HG02885 (cell line): Measurements from ENCODE around the gene UNC13C.
A peak's percentile ranks its signal among the peaks of the same experiment; 100 is the strongest.
"Not testable (repeated sequence)": the region's sequence is repeated elsewhere in the genome, so short reads cannot be mapped to it uniquely, and the experiment has no call there.

Source experiments
- ATAC-seq: cut with Tn5 transposase; IDR thresholded peaks from one replicate; pipeline ENCODE4 v1.9.1; 2021; ENCODE audit warnings: mild to moderate bottlenecking; ENCODE audit not compliant: unreplicated experiment, poor library complexity

UNC13C gene

DNA sequence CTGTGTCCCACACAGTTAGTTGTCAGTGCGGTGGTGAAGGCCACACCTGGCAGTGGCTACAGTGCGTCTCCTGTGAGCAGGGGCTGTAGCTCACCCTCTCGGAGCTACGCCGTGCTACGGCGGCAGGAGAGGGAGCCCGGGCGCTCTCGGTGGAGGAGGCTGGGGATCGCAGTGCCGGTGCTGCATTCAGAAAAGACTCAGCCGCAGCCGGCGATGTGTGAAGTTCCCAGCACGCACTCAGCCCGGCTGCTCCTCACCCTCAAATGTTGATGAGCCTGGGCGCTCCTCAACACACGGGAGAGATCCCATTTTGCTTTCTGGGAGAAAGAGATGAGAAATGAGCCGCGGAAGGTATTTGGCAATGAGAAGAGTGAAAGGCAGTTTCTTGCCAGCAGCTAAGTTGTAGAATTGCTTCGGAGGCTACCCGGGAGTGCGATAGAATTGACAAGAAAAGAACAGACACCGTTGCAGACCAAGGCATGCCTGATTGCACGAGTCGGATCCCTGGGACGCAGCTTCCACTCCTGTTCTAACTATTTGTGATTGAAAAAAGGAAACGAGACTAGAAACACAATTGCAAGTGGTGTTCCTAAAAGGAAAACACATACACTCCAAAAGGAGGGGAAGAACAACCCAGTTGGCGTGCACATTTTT is at the start of gene UNC13C:
UNC13C (plus strand) TSS at position 189 of the 654 bp plus-strand sequence. CDS start 34,463 bp downstream, outside the sequence.
- ATAC-seq: no peak

DNA sequence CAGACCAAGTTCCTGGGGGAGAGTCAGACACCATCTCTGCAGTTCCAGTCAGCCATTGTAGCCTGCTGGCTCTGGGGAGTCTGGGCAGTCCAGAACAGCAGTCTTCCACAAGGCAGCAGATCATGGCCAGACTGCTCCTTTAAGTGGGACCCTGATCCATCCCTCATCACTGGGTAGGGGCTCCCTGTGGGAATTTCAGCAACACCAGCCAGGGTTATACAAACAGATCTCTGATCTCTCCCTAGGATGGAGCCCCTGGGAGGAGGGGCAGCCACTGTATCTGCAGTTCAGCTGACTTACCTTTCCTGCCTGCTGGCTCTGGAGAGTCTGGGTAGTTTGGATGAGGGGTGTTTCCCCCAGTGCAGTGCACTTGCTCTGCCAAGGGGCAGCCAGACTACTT is 42.1 kb upstream of the UNC13C start:
- ATAC-seq: no peak

GRCh38 chr15:53937632-53938031 is 40.6 kb upstream of the UNC13C start:
- ATAC-seq: not testable (repeated sequence)

- ATAC-seq: no peak
Measured at GRCh38 chr15:53950572-53950971, 27.7 kb upstream of the UNC13C start.

DNA sequence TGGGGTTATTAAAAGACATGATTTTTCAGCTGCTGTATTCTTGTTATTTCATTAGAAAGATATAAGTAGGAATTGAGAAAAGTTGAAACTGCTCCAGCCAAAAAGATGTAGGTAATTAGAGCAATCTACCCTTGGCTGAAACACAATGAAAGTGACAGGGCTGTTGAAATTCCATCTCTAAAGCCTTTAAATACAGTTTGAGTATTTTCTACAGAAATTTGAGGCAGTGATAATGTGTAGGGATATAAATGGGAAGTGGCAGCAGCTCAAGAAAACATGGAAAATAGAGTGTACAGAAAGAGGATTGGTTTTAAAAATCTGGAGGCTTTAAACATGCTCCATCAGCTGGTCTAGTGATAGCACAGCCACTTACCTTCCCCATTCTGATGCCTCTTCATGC is 22.8 kb upstream of the UNC13C start:
- no peak for ATAC-seq

DNA sequence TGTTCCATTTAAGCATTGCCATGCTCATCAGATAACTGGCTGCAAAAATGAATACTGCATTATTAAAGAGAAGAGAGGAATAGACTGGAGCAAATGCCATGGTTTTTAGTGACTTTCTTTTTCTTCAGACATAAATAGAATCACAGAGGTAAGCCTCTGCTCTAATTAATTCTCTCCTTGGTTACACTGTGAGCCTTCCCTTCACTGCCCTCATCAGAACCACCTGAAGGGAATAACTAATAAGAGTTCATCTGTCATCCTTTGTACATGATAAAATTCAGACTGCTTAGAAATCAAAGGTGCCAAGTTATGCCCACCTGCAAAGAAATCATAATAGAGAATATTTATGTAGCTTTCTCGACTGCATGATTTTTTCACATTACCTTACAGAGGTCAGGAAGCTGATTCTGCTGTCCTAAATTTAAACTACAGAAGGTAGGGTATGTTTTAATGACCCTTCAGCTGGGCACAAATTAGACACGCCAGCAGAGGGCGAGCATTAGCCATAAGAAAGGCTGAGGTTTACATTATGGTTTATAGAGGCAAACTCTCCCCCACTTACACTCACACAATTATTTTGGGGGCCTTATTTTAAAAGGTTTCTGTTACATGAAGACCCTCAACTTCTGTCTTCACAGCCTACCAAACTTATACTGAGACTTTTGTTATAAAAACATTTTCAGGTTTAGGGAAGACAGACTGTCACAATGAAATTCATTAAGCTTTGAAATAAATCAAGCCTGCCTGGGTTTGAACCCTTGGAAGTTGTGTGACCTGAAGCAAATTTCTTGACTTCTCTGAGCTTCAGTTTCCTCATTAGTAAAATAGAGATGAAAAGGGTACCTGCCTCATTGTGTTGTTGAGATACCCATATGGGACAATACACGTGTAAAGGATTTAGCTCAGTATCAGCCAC is 15.3 kb upstream of the UNC13C start:
- peak; percentile 56 for ATAC-seq

DNA sequence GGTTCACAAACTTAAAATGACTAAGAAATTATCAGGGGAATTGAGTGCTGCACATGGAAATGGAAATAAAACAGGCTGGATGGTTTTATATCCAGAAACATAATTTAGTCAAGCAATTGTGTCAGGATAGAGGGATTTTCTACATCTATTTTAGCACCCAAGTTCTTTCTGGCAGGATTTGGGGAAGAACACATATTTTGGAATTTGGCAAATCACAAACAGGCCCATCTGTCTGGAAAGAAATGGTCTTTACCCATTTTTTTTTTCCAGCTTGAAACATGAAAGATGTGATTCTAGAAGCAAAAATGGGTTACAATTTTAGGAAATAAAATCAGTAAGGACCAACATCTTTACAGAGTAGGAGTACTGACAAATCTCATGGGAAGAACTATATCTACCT is 14.4 kb upstream of the UNC13C start:
- no peak for ATAC-seq

DNA sequence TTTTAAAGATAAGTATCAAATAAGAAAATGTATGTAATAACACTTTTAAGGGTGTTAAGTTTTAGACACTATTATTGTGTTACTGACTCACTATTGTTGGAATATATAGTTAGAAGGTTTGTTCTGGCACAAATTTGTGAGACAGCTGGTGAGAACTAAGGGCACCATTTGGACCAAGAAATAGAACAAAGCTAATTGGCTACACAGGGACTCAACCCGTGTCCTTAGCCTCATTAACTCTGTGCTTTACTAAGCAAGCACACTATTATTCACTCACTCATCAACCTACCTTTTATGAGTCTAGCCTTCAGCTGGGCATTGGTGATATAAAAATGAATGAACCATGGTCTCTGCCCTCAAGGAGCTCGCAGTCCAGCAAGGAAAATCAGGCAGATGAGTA is 4.1 kb upstream of the UNC13C start:
- no peak for ATAC-seq

DNA sequence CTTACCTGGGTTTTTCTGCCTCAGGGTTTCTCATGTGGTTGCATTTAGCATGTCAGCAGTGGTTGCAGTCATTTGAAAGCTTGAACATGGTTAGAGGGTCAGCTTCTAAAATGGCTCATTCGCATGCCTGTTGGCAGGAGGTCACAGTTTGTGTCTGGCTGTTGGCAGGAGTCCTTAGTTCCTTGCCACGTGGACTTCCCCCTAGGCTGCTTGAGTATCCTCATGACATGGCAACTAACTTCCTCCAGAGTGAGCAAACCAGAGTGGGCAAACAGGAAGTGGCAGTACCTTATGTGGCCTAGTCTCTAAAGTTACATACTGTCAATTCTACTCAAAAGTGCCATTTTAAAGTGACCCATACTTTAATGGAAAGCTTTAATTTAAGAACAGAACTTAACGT is 3.4 kb upstream of the UNC13C start:
- no peak for ATAC-seq

DNA sequence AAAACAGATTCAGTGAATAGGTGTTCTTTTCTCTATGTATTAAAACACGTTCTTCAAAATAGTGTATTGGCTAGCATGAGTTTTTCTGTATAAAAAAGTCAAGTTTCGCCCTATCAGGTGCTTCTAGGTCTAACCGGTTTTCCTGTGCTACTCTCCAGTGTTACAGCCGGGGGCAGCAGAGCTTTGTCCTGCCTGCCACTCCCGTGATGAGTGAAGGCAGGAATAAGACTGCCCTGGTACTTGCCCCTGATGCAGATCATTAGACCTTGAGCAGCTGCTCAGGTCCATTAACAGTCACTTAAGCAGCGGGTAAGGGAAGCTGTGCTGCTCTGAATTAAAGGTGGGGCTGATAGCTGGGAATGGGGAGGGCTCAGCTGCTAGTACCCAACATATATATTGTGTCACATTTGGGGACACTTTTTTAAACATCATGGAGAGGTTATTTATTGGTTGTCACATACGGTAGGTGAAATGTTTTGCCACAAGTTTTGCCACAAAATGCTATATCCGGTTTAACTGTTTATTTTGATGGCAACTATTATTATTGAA is 1.3 kb upstream of the UNC13C start:
- no peak for ATAC-seq

DNA sequence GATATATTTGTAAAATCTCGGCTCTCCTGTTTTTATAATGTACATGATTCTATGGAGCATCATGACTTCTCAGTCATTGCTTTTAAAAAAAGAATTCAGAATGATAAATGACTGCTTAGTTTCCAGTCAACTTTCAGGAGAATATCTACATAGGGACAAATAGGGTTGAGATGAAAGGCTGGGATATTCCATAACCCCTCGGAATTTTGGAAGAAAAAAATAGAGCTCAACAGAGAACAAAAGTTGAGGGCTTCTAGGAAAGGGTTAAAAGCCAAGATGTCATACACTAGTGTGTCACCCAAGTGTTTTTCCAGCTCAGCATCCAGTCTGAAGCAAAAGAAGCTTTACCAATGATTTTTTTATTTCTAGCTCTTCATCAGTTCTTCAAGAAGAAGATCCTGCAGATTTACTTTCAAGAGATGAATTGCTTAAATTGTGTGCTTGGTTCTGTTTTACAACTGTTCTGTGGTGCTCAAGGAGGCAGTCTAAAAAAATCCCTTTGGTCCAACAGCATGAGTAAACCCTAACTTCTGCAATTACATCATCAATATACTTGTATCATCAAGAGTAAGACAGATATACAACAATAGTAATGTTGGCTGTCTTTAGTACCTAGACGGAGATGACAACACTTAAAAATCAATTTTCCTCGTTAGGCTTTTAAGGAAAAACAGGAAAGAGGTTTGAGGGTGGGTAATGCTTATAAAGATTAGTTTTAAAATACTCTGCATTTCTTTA is 979 bp downstream of the UNC13C start:
- no peak for ATAC-seq

DNA sequence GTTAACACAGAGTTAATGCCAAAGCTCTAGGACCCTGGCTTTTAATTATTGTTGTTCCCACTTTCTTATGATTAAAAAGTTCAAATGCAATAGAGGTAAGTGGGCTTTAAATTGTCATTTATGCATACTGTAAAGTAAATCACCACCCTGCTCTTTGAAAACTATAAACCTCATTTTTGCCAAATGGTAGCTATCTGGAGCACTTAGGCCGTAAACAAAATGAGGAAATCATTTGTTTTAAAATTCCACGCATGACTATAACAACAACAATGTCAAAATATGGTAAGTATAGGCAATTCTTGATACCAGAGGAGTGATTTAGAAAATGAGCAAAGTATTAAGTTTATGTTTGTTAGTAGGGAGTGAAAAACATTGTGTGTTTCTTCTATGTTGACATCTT is 1.8 kb downstream of the UNC13C start:
- ATAC-seq: no peak

DNA sequence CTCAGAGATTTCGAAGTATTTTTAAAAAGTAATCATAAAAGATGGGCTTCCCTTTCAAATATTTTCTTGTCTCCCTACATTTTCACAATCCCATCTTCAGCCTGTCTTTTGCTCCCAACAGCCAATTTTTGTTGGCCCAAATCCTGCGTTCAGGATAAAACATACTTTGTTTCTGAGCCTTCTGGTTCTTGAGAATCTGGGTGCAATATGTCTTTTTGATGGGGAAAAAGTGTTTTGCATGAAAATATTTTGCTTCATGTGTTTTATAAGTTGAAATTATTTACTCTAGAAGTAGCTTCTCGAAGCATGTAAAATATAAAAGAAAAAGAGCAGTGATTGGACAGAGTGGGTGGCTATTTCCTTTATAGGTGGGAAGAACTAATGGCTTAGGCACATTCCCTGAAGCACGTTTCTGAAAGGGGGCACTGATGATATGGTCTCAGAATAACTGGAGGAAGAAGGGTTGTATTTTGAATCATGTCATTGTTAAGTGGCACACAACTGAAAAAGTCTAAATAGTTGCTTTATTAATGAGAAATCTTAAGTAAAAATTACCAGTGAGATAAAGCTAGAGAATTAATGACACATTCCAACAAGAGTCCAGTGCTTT is 3.9 kb downstream of the UNC13C start:
- no peak for ATAC-seq

- ATAC-seq: no peak
Measured at GRCh38 chr15:53982876-53983275, 4.6 kb downstream of the UNC13C start.

GRCh38 chr15:53984221-53984620 is 6.0 kb downstream of the UNC13C start:
- no peak for ATAC-seq

GRCh38 chr15:53985562-53985961 is 7.3 kb downstream of the UNC13C start:
- no peak for ATAC-seq

DNA sequence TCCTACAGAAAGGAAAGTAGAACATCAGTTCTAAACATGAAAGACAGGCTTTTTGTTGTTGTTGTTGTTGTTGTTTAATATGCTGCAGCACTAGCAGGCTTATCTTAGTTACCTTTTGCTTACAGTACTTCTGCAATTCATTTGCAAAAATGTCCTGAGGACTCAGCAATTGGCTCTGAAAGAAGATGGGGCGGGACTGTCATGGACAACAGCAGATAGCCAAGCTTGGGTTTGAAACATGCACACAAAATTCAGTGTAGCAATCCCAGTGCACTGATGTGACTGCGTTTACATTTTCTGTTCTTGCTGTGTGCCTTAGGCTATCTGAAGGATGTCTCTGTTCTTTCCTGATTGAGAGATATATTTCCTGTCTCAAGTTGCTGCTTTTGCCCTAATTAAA is 9.2 kb downstream of the UNC13C start:
- no peak for ATAC-seq

GRCh38 chr15:54007256-54007655 is 29.0 kb downstream of the UNC13C start:
- no peak for ATAC-seq

DNA sequence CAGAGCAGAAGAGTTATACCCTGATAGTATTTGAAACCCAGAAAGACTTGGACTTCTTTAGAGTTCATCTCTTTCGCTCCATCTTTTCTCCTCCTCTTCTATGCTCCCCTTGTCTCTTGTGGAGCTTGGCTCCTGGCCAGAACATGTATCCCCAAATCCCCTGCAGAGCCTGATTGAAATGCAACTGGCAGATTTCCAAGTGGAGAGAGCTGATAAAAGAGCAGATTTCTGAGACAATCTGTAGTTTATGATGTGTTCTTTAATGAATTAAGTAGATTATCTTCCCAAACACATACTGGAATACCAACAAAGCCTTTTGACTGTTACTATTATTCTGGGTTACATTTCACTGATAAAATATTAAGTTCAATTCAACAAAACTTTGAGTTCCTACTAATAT is 33.4 kb downstream of the UNC13C start:
- no peak for ATAC-seq

DNA sequence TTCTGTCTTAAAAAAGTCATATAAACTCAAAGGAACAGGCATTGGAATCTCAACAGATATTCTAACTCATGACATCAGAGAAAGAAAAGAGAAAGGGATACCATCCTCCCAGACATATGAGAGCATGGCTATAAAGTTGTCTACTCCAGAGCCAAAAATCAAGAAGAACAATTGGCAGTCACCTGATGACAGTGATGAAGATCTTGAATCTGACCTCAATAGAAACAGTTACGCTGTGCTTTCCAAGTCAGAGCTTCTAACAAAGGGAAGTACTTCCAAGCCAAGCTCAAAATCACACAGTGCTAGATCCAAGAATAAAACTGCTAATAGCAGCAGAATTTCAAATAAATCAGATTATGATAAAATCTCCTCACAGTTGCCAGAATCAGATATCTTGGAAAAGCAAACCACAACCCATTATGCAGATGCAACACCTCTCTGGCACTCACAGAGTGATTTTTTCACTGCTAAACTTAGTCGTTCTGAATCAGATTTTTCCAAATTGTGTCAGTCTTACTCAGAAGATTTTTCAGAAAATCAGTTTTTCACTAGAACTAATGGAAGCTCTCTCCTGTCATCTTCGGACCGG is 35.9 kb downstream of the UNC13C start:
- ATAC-seq: no peak
